LNCaP clone FGC (cell line): Measurements from ENCODE around the gene FNDC3B.
A peak's percentile ranks its signal among the peaks of the same experiment; 100 is the strongest.
"Not testable (repeated sequence)": the region's sequence is repeated elsewhere in the genome, so short reads cannot be mapped to it uniquely, and the experiment has no call there.

Experiments
- DNase-seq: peaks from one replicate; pipeline ENCODE4 v3.0.0-alpha.2; 2011; ENCODE audit warnings: low read depth
- H3K4me3 ChIP-seq: 2 replicates; pipeline ENCODE4 v1.5.1; 2011; ENCODE audit warnings: mild to moderate bottlenecking, low read depth, low read length, control low read depth
- TF ChIP-seq, protein P1 (sequence below): IDR thresholded peaks from 2 replicates; pipeline ENCODE4 v1.5.1; 2012; ENCODE audit warnings: mild to moderate bottlenecking; ENCODE audit not compliant: control insufficient read depth, insufficient read depth; ENCODE audit errors: extremely low read depth

Gene FNDC3B

GRCh38 chr3:172367205-172368105, 328.1 kb downstream of the FNDC3B start:
- TF ChIP-seq, protein P1, sequence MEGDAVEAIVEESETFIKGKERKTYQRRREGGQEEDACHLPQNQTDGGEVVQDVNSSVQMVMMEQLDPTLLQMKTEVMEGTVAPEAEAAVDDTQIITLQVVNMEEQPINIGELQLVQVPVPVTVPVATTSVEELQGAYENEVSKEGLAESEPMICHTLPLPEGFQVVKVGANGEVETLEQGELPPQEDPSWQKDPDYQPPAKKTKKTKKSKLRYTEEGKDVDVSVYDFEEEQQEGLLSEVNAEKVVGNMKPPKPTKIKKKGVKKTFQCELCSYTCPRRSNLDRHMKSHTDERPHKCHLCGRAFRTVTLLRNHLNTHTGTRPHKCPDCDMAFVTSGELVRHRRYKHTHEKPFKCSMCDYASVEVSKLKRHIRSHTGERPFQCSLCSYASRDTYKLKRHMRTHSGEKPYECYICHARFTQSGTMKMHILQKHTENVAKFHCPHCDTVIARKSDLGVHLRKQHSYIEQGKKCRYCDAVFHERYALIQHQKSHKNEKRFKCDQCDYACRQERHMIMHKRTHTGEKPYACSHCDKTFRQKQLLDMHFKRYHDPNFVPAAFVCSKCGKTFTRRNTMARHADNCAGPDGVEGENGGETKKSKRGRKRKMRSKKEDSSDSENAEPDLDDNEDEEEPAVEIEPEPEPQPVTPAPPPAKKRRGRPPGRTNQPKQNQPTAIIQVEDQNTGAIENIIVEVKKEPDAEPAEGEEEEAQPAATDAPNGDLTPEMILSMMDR, result no peak
- no peak overlapping the region for H3K4me3 ChIP-seq
- no peak for DNase-seq

- H3K4me3 ChIP-seq, DNase-seq: not testable (repeated sequence)
Measured at GRCh38 chr3:172368556-172368955, 329.2 kb downstream of the FNDC3B start.

DNA sequence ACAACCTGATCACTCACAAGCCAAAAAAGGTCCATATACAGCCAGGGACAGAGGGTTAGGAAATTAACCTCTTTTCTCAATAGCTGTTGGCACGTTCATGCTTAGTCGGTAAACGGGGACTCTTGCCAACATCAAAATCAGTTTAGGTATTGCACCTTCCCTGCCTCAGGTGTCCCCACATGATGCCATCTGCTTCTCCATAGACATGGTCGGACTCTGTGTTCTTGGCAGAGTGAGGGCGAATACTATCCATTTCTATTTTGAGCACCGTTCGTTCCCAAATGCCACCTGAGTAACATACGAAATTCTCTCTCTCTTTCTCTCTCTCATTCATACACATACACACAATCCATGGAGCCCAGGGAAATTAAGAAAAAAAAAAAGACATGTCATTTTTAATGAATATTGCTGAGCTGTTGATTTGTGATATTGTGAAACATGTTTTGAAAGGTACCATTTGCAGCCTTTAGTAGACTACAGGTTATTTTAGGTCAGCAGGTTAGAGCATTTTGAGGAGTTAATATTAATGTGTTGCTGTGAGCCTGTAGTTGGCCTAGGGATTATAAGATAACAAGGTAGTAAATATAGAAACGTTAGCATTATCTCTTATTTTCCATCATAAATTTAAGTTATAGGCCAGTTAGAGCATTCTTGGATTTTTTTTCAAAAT, 330.3 kb downstream of the FNDC3B start:
- DNase-seq, result no peak
- TF ChIP-seq, protein P1, result no peak
- no peak overlapping the region for H3K4me3 ChIP-seq

DNA sequence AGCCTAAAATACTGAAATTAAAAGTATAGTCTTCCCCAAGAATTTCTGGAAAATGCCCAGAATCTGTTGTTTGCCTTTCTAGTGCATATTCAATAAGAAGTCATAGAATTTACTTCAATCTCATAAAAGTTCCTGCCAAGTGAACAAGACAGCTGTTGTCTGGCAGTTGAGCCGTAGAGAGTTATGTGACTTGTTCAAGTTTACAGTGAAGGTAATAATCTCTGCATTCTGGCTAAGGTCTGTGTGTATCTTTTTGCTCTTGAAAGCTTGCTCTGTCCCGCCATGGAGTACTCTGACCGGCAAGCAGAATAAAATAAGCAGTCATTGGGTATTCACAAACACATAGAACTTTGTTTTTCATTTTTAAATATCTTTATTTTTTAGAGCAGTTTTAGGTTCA, 331.0 kb downstream of the FNDC3B start:
- TF ChIP-seq, protein P1, result no peak
- DNase-seq, result peak; percentile 94

DNA sequence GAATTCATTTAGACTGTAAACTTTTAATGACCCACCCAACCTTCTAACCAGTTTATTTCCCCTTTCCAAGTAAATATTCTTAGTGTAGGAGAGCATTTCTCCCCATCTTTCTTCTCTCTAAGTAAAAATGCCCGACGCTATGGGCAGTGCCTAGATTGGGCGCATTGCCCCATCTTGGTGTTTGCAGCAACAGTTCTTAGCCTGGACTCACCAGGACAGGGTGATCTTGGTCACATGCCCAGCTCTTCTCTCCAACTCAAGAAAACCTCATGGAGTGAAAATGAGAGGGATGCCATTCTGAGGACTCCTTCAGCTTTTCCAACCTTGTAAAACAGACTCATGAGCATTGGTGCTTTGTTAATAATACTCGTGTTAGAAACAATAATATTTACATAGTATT, 332.2 kb downstream of the FNDC3B start:
- no peak overlapping the region for H3K4me3 ChIP-seq
- TF ChIP-seq, protein P1, result no peak
- DNase-seq, result no peak

More for the DNA sequence above, 331.0 kb downstream of the FNDC3B start:
- H3K4me3 ChIP-seq, result no peak overlapping the region

- no peak for DNase-seq
- H3K4me3 ChIP-seq, result no peak overlapping the region
- TF ChIP-seq, protein P1, result no peak
Measured at GRCh38 chr3:172372895-172373294, 333.5 kb downstream of the FNDC3B start.

- no peak overlapping the region for H3K4me3 ChIP-seq
- TF ChIP-seq, protein P1, result no peak
- no peak for DNase-seq
Measured at GRCh38 chr3:172373912-172374311, 334.5 kb downstream of the FNDC3B start.
